Stimulated activated CD4-positive, alpha-beta T cell treated with anti-CD3 and anti-CD28 coated beads, Interleukin-4, amount 100 ng/mL, for 24 hours (primary cell): ENCODE measurements around the gene TRIM10.
"Not testable (repeated sequence)": the region's sequence is repeated elsewhere in the genome, so short reads cannot be mapped to it uniquely, and the experiment has no call there.

ENCODE experiments used
- DNase-seq: peaks from one replicate; pipeline ENCODE4 v3.0.0-alpha.2; 2020

Gene TRIM10

DNA sequence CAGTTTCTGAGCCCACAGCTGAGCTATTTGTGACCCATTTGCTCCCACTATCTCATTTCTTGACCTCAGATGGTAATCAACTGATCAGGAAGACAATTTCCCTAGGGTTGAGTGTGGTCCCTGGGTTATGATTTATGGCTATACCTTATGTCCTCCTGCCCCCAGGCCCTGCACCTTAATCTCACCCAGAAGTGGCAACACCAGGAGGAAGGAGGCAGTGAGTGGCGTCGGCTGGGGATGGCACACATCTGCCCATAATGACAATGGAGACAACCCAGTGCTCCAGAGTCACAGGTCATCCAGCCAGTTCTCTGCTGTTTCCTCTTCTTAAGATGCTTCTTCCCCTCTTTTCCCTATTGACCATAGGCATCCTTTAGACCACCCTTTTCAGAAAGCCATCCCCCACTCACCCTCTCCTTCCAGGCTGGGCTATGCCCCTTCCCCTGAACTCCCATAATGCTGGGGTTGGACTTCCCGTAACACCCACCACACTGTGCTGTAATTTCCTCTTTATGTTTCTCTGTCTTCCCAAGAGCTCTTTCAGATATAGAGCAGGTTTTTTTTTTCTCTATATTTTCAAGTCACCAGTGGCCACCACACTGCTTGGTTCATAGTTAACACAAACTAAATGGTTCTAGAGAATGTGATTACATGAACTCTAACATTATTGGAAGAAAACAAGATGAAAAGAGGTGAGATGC is 8.0 kb downstream of the TRIM10 start:
- no peak for DNase-seq

DNA sequence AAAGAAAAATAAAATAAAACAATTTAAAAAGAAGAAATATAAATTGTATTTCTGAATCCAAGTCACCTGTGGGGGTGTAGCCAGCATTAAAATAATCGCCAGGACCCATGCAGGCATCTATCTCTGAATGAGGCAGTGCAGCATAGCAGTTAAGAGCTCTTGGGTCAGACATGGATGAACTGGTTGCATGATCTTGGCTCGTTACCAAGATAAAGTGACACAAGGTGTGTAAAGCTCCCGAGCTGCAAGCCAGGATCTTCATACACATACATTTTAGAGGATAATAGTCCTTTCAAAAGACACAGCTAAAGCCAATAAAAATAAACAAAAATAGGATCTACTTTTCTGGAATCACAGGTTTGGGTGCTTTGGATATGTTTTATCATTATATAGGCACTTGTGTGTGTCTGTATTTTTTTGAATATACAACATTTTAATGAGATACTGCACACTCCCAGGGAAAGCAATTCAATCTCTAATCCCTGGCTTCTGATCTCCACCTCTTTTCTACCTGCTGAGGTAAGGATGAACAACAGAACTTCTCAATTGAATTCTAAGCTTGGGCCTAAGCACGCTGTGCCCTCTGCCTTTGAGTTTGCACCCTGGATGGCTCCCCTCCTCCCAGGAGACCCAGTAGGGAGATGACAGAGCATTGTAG is 8.9 kb downstream of the TRIM10 start:
- no peak for DNase-seq

DNA sequence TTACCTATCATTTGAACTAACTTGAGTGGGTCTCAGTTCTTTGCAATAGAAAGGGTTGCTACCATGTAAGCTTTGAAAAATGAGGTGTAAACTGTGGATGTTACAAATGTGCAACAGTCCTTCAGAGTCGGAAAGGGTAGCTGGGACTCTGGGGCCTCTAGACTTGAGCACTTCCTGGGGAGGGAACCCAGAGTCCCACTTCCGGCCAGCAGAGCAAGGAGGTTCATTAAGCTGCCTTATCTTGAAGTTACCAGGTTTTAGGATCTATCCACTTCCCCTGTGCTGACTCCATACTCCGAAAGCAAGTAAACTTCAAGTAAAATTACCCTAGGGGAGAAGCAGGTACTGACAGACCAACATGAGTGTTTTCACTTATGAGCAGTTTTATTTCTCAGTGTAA is 9.4 kb downstream of the TRIM10 start:
- no peak for DNase-seq

DNA sequence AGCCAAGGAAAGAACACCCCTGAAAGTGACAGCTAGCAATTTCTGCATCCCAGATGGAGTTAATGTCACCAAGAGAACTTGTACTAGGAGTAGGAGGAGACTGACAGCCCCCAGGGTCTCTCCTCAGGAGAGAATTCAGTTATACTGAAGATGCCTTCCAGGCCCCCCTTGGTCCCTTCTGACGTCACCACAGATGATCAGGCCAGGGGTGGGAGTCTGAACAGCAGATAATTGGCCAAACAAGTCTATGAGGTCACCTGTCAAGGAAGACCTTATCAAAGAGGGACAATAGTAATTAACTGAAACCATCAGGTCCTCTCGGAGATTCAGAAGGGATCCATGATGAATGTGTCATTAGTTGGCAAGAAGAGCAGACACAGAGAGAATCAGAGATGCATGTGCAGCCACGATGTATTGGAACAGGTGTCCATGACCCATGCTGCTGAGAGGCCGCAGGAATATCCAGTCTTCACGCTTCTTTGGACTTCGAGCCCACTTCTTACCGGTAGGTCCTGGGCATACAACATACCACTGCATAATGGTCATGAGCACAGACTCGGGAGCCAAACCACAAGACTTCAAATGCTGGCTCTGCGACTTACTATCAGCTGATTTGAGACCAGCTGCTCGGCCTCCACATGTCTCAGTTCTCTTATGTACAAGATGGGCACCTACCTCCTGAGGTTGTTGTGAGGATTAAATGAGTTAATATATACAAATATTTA is 10.2 kb downstream of the TRIM10 start:
- DNase-seq = no peak

DNA sequence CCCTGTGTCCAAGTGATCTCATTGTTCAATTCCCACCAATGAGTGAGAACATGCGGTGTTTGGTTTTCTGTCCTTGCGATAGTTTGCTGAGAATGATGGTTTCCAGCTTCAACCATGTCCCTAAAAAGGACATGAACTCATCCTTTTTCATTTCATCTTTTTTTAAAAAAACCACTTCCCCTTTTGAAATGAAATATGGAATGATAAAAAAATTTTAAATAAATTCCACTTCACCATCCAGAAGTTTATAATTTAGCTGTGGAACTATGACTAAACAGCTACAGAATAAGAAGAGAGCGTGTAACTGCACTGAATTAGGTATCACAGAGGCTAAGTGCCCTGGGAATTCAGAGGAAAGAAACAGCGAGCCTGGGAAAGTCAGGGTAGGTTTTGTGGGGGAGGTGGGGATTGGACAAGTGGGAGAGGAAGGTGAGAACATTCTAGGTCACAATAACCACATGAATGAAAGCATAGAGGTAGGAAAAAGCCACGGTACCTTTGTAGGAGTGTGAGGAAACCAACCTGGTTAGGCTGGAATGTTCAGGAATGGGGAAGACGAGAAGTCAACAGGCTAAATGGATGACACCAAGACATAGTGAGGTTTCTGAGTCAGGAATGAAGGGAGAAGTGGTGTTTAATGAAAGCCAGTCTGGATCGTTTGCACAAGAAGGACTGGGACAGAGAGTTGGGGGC is 11.0 kb downstream of the TRIM10 start:
- DNase-seq = no peak

DNA sequence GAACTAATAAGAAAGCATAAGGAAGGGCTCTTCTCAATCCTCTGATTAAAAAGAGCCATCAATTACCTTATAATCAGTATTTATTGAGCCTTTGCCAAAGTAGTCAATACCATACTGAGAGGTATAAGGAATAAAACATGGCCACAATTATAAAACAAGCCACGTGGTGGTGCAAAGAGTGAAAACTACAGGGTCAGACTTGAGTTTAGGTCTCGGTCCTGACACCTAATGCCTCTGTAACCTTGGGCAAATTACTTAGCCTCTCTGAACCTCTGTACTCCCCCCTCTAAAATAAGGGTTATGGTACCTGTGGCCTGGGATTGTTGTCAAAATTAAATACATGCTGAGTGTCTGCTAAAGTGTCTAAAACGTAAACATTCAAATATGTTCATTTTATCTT is 11.8 kb downstream of the TRIM10 start:
- DNase-seq = no peak

DNA sequence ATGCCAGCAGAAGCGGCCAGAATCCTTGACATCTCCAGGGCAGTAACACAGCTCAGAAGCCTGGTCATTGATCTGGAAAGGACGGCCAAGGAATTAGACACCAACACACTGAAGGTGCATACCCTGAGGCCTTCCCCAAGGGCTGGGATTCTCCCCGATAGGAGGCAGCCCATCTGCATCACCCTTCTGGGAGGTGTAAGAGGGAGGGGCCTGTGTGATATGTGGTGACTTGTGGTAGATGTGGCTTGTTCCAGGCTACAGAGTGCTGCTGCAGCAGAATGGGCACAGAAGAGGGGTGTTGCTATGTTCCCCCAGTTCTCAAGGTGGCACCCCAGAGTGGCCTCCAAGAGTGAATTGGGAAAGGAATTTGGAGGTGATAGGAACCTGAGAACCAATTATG is 13.9 kb downstream of the TRIM10 start:
- no peak for DNase-seq

DNA sequence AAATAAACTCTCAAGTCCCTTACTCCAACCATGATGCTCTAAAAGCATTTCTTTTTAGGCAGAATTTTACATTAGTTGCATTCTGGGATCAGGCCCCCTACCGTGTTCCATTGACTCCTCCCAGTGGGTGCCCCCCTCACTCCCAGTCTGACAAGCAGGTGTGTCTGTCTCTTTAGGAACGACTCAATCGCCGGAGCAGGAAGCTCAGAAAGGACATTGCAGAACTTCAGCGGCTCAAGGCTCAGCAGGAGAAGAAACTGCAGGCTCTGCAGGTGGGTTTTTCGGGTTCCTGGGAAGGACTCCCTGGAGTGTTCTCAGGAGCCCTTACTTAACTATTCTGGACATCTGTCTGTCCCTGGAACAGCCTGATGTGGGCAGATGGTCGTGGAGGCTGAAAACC is 15.2 kb downstream of the TRIM10 start:
- DNase-seq = no peak

DNA sequence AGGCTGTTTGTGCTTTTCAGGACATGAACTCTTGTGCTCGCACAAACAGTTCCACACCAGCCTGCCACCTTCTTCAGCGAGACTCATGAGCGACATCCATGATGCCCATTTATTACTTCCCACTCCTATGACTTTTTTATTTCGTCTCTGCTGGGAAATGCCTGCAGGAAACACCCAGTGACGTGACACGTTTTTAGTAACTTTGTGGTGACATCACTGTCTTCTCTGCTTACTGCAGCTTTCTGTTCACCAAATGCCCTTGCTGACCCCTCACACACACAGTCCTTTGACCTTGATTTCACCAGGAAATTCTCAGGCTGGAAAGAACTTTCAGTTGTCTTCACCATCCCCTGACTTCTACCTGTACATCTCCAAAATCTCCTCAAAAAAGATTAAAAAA is 16.2 kb downstream of the TRIM10 start:
- no peak for DNase-seq

DNA sequence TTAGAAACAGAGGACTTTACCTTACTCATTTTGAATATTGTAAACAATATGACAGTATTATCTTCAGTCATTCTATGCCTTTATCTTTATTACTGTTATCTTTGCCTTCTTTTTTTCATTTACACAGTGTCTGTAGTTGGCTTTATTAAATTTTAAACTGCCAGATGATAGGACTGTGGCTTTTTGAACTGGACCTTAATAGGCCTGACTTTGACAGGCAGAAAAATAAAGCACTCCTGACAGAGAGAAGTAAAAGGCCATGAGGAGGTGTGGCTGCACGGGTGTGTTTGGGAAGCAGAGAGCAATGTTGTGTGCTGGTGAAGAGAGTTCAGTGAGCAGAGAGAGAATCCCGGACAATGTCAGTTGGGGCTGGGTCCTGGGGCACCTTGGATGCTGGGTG is 17.2 kb downstream of the TRIM10 start:
- DNase-seq = no peak

DNA sequence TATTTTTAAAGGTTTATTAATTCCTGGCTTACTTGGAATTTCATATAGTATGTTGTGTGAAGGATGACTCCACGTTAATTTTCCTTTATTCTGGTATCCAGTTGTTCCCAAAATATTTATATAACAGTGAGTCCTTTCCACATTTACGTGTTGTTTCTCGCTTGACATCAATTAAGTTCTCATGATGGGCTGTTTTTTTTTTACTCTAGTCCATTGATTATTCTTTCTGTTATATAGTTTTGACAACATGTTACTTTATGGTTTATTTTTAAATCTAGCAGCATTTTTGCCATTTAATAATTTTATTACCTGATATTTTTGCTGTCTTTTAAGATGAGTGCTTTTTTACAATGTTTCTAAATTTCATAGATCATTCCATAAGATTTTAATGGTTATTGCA is 18.3 kb downstream of the TRIM10 start:
- no peak for DNase-seq

DNA sequence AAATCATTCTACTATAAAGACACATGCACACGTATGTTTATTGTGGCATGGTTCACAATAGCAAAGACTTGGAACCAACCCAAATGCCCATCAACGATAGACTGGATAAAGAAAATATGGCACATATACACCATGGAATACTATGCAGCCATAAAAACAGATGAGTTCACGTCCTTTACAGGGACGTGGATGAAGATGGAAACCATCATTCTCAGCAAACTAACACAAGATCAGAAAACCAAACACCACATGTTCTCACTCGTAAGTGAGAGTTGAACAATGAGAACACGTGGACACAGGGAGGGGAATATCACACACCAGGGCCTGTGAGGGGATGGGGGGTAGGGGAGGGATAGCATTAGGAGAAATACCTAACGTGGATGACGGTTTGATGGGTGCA is 20.8 kb downstream of the TRIM10 start:
- DNase-seq = not testable (repeated sequence)

DNA sequence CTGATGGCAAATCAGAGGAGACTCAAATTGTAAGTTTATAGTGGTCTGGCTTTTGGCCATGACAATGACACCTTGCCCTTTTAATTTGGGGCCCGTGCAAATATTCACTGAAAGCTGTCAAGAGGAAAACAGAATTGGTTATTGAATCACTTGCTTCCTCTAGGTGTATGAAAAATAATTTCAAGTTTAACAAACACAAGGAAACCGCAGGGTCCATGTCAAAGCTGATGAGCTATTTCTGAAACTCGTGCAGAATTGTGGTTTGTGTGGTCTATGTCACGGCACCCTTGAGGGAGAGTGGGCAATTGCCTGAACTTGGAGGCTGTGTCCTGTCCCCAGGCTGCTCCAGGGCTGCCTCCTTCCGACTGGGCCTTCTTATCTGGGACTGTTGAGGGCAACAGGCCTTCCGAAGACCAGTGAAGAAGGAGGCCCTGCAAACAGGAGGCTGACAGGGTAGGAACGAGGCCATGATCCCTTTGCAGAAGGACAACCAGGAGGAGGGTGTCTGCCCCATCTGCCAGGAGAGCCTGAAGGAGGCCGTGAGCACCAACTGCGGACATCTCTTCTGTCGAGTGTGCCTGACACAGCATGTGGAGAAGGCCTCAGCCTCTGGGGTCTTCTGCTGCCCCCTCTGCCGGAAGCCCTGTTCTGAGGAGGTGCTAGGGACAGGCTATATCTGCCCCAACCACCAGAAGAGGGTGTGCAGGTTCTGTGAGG is 24.3 kb downstream of the TRIM10 start:
- no peak for DNase-seq

DNA sequence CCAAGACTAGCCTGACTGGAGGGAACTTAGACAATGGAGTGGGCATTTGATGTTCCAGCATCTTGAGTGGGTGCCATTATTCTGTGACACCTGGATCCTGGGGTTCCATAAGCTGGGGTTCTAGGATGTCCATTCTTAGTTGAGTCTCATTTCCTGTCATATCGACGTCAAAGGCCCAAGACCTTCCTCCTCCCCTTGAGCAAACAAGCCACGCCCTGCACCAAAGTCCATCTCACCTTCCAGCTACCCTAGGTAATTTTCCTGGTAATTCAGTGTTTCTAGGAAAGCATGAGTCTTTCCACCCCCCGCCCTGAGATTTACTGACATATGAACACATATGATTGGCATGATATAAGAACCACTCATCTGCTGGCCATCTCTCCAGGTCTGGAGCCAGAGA is 25.3 kb downstream of the TRIM10 start, which contains the start of gene TRIM40:
TRIM40 (plus strand) TSS at position 384 of the 400 bp plus-strand sequence. CDS start 897 bp downstream, outside the sequence.
- DNase-seq = no peak

DNA sequence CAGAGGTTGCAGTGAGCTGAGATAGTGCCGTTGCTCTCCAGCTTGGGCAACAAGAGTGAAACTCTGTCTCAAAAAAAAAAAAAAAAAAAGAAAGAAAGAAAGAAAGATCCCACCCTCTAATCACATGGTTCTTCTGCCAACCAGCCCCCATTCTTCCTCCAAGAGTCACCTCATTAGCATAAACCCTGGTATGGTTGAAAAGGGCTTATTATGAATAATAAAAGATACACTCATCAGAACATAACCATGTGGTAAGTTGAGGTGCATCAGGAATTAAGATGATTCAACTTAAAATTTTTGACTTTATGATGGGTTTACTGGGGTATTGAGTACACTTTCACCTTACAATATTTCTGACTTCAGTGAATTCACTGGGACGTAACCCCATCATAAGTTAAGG is 25.9 kb downstream of the TRIM10 start:
- no peak for DNase-seq

DNA sequence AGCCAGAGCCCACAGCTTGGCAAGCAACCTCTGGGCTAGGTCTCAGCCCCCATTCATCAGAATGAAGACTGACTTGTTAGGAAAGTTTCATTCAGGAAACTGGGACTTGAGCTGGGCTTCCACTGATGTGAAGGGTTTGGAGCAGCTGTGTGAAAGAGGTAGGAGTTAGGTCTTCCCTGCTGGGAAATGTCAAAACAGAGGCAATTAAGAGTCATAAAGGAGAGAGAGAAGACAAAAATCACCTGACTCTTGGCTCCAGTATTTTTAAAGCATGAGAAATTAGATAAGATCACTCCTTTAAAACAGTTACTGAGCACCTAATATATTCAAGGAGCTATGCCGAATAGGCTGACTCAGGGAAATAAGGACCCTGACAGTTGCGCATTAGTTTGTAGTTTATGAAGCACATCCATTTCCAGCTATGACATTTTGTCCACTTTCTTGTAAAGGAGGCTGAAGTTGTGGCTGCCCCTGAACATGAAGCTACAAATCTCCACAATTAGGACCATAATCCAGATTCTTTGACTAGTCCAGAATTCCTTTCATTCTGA is 29.0 kb downstream of the TRIM10 start:
- DNase-seq = no peak

DNA sequence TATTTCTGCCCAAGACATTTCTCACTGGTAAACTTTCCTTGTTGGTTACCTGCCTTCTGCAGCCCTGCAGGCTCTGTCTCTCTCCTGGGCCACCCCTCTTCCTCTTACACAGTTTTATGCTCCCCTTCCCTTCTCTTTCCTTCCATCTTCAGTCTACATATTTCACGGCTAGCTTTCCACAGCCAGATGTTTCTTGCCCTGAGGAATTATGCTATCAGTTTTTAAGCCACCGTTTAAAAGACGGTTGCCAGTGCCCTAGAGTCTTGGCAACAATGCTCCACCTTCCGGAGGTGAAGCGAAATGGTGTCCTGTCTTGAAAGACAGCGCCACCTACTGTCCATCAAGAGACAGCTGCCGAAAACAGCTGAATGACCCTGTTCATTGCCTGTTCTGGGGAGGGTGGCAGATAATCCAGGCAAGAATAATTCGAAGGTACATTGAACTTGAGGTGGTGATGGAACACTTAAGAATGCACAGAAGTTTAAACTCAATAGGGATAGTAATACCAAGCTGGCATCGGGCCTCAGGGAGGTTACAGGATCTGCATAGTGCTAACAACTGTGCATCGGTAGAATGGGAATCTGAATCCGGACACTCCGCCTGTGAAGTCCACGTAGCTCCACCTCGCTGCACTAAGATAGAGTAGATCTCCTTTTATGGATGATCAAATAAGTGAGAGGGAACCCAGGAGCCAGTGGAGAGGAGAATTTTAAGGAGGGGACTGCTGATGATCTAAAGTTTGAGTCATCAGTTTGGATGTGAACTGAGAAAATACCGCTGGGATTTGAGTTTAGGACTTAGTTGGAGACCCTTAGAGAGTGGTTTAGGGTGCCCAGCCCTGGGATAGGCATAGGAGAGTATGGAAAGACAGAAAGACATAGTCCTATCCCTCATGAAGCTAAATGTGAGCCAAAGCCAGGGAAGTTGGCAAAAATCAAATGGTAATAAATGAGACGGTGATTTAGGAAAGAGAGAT is 29.8 kb downstream of the TRIM10 start:
- peak; percentile 76 for DNase-seq

DNA sequence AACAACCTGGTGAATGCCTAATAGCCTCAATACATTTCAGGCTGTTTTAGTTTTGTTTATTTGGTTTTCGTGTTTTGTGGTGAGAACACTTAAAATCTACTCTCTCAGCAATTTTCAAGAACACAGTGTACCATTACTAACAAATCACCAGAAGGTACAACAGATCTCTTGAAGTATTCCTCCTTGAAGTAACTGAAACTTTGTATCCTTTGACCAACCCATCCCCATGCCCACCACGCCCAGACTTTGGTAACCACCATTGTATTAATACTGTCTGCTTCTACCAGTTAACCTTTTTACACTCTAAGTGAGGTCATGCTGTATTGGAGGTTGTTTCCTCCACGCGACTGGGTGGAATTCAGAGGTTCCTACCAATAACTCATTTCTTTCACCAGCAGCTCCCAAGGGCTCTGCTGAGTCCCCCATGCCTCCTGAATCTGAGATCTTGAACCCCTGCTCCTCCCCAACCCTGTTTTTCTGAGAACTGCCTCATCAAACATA is 30.8 kb downstream of the TRIM10 start:
- no peak for DNase-seq

DNA sequence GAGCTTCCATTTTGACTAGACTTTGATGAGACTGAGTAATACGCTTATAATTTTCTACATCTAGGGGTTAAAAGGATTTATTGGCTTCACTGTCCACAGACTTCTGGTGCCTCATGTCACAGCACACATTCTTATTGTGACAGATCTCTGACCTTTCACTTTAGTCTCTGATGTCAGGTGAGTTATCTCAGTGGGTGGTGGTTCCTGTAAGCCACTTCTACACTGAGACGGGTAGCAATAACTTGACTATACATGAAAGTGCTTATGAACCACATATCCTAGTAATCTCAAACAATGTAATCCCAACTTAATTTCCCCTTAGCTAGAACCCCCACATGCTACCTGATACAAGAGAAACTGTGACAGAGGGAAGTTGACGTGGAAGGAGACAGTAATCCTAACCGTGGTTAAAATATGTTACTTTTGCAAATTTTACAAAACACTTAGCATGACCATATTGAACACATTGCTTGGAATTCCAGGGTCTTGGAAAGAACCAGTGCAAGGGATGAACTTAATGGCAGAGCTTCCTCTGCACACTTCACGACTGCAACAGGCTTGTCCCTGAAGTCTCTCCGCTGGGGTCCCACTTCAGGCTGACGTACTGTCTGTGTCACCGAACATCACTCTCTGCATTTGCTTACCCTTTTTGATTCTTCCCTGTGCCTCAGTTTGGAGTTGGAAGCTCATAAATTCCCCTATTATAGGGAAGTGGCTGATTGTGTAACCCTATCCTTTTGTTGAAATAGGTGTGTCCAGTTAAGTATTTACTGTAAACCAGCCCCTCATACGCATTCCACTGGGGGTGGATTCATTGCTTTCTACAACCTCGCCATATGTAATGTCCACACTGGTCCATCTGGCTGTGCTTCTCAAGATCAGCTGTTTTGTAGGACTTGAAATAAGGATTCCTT is 31.5 kb downstream of the TRIM10 start:
- DNase-seq = no peak
